Hippocampal formation (tissue), 2 donors: ENCODE measurements around the gene ING1.
A peak's percentile ranks its signal among the peaks of the same experiment; 100 is the strongest.
"Not testable (repeated sequence)": the region's sequence is repeated elsewhere in the genome, so short reads cannot be mapped to it uniquely, and the experiment has no call there.

Experiments
- DNase-seq, 2 donors: peaks; one replicate each; lab custom pipeline; 2025; lab: John Stamatoyannopoulos, UW

ING1 gene

GRCh38 chr13:110695774-110696173 lies 17.7 kb upstream of the ING1 start:
- DNase-seq: not testable (repeated sequence)

GRCh38 chr13:110696776-110697175 lies 16.7 kb upstream of the ING1 start:
- DNase-seq: no peak

DNA sequence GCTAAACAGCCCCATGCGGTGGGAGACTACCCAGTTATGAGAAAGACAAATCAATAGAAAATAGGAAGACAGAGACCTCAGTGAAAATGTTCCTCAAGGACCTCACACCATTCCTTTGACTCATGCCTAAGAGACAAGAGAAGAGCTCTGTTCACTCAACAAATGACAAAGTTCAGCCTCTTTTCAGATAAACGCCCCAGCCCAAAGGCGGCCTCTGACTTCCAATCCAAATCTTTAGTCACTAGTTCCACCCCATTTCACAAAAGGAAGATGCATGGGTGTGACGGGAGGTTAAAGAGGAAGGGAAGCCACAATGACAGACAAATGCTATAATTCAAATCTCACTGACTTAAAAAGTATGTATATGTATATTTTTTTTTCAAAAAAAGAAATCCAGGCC lies 15.7 kb upstream of the ING1 start:
- no peak for DNase-seq

- no peak for DNase-seq
These were observed 14.8 kb upstream of the ING1 start for GRCh38 chr13:110698689-110699088.

GRCh38 chr13:110699148-110700145 lies 14.1 kb upstream of the ING1 start:
- no peak for DNase-seq

DNA sequence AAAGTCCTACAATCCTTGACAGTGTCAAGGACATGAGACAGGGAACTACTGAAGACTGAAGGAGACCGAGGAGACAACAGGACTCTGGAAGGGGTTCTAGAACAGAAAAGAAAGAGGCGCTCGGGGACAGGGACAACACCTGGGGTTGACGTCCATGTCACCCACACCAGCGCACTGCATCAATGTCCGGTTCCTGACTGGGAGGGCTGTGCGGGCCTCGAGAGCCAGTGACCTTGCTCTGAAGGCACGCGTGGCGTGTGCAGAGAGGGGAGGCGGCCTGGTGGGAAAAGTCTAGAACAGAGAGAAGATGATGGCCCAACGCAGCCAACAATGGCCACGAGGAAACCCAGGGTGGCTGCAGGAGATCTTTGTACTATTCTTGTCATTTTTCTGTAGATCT lies 13.3 kb upstream of the ING1 start:
- DNase-seq: no peak

- DNase-seq: no peak
These were observed 12.9 kb upstream of the ING1 start for GRCh38 chr13:110700641-110701040.

- not testable (repeated sequence) for DNase-seq
These were observed 12.4 kb upstream of the ING1 start for GRCh38 chr13:110701061-110701460.

GRCh38 chr13:110702089-110702488 lies 11.4 kb upstream of the ING1 start:
- no peak for DNase-seq

GRCh38 chr13:110702591-110703526 lies 10.6 kb upstream of the ING1 start:
- DNase-seq: no peak

- DNase-seq: no peak
These were observed 8.1 kb upstream of the ING1 start for GRCh38 chr13:110705356-110705825.

DNA sequence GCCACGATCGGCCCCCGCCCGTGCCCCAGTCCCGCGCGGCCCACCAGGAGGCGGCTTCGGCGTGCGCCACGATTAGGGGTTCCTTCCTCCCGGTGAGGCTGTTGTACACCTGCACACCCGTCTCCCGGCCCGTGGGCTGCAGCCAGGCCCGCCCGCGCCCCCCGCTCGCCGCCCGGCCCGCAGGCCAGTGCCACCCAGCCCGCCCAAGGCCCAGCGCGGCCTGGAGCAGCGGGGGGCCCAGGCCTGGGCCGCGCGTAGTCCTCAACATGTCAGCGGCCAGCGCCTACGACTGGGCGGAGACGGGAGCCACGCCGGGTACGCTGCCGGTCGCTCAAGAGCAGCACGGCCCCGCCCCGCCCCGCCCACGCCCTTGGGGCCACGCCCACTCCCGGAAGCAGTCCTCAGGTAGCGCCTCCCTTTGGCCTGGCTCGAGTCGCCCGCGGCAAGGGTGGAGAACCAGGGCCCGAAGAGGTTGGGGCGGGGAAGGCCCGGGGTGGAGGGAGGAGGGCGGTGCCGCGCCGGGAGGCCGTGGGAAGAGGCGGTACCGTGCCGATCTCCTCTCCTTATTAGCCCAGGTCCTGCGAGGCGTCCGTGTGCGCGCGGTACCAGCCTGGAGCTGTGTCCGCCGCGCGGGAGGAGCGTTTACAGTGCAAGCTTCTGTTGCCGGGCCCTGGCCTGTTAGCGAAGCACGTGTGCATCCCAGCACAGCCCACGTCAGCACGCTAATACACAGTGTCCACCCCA lies 7.5 kb upstream of the ING1 start, which contains the start of gene CARS2:
TSS of gene CARS2 (minus strand) at position 291 of the 744 bp plus-strand sequence. CDS start at position 268, 23 bp downstream.
- DNase-seq: peak; percentile 87 to 94

- DNase-seq: no peak
These were observed 6.7 kb upstream of the ING1 start for GRCh38 chr13:110706570-110707372.

DNA sequence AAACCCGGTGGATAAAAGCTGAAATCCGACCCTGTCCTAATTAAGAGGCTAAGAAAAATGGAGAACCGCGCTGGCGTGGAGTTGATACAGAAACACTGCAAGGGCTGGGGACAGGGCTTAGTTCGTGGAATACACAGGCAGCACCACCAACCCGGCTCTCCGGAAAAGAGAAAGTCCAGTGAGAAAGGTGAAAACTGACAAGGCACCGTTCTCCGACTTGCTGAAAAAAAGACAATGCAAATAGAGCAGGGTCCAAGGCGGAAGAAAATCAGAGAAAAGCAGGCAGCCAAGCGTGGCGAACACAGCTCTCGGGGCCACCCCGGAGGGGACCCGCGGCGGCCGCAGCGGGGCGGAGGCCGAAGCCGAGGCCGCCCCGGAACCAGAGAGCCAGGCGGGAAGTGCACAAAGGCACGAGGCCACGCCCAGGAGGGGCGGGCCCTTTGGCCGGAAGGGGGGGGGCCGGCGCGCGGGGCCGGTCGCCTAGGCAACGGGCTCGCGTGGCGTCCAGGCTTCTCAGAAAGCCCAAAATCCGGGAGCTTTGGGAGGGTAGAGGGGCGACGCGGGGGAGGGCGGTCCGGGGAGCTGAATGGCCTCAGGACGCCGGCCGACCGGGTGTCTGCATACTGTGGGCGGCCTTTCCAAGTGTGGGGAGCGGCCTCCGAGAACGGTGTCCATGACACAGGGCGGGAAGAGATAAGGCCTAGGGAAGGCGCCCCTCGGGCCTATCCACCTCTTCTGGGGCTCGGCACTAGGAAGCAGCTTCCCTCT lies 1.2 kb upstream of the ING1 start:
- DNase-seq: peak; percentile 87 to 88

GRCh38 chr13:110712849-110713641 lies 455 bp upstream of the ING1 start:
- DNase-seq: peak; percentile 98 to 99

DNA sequence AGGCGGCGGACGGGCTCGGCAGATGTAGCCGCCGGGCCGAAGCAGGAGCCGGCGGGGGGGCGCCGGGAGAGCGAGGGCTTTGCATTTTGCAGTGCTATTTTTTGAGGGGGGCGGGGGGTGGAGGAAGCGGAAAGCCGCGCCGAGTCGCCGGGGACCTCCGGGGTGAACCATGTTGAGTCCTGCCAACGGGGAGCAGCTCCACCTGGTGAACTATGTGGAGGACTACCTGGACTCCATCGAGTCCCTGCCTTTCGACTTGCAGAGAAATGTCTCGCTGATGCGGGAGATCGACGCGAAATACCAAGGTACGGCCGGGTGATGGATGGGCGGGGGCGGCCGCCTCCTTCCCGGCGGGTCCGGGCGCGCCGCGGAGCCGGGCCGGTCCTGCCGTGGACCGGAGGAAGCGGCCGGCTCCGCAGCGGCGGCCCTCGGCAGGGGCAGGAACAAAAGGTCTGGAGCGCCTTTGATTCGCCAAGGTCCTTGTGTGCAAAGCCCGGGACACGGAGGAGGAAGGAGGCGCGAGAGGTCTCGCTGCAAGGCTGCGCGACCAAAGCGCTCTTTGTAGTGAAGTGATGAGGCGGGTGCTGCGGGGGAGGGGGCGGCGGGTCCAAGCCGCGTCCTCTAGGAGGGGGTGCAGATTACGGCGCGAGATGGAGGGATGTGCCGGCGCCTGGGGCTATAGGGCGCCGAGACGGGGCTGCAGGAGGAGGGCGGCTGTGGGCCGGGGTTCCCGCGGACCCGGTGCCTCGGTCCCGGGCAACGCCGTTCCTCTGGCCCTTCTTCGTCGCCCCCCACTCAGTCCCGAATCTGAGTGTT lies 689 bp downstream of the ING1 start:
- DNase-seq: peak; percentile 46 to 66

DNA sequence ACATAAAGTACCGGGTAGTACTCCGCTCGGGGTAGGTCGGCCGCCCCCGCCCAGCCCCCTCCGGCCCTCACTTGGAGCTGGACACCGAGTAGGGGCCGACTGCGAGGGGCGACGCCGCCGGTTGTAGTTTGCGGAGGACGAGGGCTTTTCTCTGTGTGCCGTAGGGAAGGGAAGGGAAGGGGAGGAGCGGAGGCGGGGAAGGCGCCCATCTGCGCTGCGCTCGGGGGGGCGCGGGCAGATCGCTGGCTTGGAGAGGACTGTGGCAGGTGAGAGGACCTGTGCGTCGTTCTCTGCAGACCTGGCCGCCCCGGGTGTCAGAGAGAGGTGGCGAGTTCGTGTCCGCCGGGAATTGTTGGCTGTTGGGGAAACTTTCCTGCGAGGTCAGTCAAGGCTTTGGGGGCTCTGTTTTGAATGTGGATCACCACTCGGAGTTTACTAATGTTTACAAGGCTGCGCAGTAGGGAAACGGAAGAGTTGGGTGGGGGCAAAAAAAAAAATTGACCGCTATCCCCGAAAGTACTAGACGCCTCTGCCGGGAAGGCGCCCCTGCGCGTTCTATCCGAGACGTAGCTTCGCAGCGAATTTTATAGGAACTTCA lies 1.4 kb downstream of the ING1 start:
- peak; percentile 11 to 66 for DNase-seq
